Mucosa of descending colon (tissue), 3 donors: ENCODE measurements around the gene AHSA1. TPM values are rescaled to one million over a fixed set of nuclear protein-coding genes. Genes with fewer than 3 reads are reported as not detected.
"Not testable (repeated sequence)": the region's sequence is repeated elsewhere in the genome, so short reads cannot be mapped to it uniquely, and the experiment has no call there.

Experiments
- ATAC-seq: fragments of 200-7000 bp; cut with Tn5 transposase; one replicate; pipeline ENCODE4 v1.9.1; 2020; ENCODE audit warnings: mild to moderate bottlenecking, moderate library complexity
- DNase-seq, 3 donors: peaks; one replicate each; pipeline ENCODE4 v3.0.0-alpha.2; 2020
- H3K36me3 ChIP-seq: fragments of 200-600 bp; one replicate; pipeline ENCODE4 v1.8.0; 2021; ENCODE audit warnings: low read depth, mild to moderate bottlenecking
- H3K4me1 ChIP-seq: fragments of 200-600 bp; one replicate; pipeline ENCODE4 v1.8.0; 2021; ENCODE audit warnings: low read depth, mild to moderate bottlenecking
- H3K4me3 ChIP-seq: fragments of 200-600 bp; one replicate; pipeline ENCODE4 v1.8.0; 2021; ENCODE audit warnings: mild to moderate bottlenecking
- H3K9me3 ChIP-seq: fragments of 200-600 bp; one replicate; pipeline ENCODE4 v1.8.0; 2021; ENCODE audit warnings: mild to moderate bottlenecking
- intact Hi-C, 2 donors: fragments of 100-400 bp; cut with DNase I in 1 of 2; cut with micrococcal nuclease in 1 of 2; formaldehyde crosslinking; loops; one replicate each; pipeline versions ENCODE4 v1.11.0 to v1.11.1; 2022; cut with DNase I, micrococcal nuclease
- long read RNA-seq, 2 donors: library from polyadenylated mRNA; unstranded; transcript quantifications; one replicate each; pipeline ENCODE4 v2.0.0, GENCODE V29; 2019 to 2021
- total RNA-seq, 3 donors: library from RNA; stranded (reverse); fragmentation: NEBNext Ultra II Directional in 2 of 3; extraction: Animal tissue kit (Norgen Biotek cat#: 25700) in 2 of 3; gene quantifications; one replicate each; pipeline versions ENCODE4 v1.2.1 to v1.2.4, GENCODE V29; 2021 to 2023
- TF ChIP-seq, protein P1 (sequence below): fragments of 200-600 bp; IDR thresholded peaks from one replicate; pipeline ENCODE4 v1.8.0; 2022; ENCODE audit warnings: antibody characterized with exemption, mild to moderate bottlenecking
- donor health status: DM: no; HTN: no; CAD: no; lungs with moderate emphysema.
- donor health status: DM: no; HTN: no; CAD: no.
- donor health status: DM: no; HTN: yes; CAD: no.

AHSA1 gene
- 100 to 1,000 TPM; 102 to 160 (median 116) TPM for total RNA-seq
- long read RNA-seq, donor 1, transcript AHSA1-201 (9 exons, 1,402 nt), result major isoform, 62 of 66 reads
- long read RNA-seq, donor 1, partial matches to known transcripts, result 1 of 66 reads
- long read RNA-seq, donor 1, other reads (novel, unspliced or antisense), result 1 of 66 reads
- long read RNA-seq, donor 2, transcript AHSA1-201 (9 exons, 1,402 nt), result major isoform, 64 of 72 reads
- long read RNA-seq, donor 2, partial matches to known transcripts, result 3 of 72 reads
- long read RNA-seq, donor 2, other reads (novel, unspliced or antisense), result 4 of 72 reads

DNA sequence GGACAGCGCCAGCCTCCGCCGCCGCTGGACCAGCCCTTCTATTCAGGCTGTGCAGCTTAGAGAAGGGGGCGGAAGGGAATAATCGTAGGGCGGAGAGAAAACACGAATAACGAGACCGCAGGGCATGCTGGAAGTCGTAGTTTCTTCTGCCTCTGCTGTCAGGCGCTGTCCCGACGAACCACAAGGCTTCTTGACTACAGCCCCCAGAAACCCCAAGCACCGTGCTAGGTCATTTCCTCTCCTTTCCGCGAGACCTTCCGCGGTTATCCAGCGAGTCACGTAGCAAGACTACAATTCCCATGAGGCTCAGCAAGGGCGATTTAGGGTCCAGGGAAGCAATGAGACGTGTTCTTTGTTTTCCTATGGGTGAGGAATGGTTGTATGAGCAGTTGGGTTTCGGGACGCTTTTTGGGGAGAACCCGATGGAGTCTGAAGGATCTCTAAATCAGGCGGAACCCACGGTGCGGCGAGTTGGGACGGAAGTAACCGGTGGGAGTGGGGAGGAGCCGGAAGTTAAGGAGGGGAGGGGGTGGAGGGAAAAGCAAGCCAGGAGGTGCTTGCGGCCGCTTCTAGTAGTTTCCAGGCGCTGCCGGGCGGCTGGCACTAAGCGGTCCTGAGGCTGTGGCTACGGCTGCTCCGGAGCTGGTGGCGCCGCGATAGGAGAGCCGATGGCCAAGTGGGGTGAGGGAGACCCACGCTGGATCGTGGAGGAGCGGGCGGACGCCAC, at the start of gene AHSA1, which contains the start of gene VIPAS39:
TSS of gene AHSA1 (plus strand) at position 572 of the 727 bp plus-strand sequence. CDS start at position 669, 97 bp downstream.
TSS of gene VIPAS39 (minus strand) at position 80 of the 727 bp plus-strand sequence. CDS start 3,499 bp downstream, outside the sequence.
- intact Hi-C loops, result no loop called here
- TF ChIP-seq, protein P1, sequence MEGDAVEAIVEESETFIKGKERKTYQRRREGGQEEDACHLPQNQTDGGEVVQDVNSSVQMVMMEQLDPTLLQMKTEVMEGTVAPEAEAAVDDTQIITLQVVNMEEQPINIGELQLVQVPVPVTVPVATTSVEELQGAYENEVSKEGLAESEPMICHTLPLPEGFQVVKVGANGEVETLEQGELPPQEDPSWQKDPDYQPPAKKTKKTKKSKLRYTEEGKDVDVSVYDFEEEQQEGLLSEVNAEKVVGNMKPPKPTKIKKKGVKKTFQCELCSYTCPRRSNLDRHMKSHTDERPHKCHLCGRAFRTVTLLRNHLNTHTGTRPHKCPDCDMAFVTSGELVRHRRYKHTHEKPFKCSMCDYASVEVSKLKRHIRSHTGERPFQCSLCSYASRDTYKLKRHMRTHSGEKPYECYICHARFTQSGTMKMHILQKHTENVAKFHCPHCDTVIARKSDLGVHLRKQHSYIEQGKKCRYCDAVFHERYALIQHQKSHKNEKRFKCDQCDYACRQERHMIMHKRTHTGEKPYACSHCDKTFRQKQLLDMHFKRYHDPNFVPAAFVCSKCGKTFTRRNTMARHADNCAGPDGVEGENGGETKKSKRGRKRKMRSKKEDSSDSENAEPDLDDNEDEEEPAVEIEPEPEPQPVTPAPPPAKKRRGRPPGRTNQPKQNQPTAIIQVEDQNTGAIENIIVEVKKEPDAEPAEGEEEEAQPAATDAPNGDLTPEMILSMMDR, result no peak
- H3K4me1 ChIP-seq, result peaks cover 16% of the 10 kb centered on the region
- ATAC-seq (peak; percentile 96), DNase-seq (peak; percentile 90 to 97 (median 95))
- no peaks in the 10 kb centered on the region for H3K9me3 ChIP-seq
- H3K36me3 ChIP-seq, result peaks cover 6% of the 10 kb centered on the region
- peak within 1 kb of the TSS; percentile 94 for H3K4me3 ChIP-seq

DNA sequence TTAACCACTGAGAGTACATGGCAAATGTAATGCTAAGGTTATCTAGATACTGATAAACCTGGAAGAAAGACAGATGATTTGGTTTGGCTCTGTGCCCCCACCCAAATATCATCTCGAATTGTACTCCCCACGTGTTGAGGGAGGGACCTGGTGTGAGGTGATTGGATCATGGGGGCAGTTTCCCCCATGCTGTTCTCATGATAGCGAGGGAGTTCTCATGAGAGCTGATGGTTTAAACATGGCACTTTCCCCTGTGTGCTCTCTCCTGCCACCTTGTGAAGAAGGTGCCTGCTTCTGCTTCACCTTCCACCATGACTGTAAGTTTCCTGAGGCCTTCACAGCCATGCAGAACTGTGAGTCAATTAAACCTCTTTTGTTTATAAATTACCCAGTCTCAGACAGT, 48.8 kb upstream of the AHSA1 start:
- ATAC-seq (peak; percentile 36), DNase-seq (peak in 1 of 3 donors; percentile 18)
- no peaks in the 10 kb centered on the region for H3K9me3 ChIP-seq
- H3K36me3 ChIP-seq, result no peaks in the 10 kb centered on the region
- H3K4me1 ChIP-seq, result no peaks in the 10 kb centered on the region
- no peak overlapping the region for H3K4me3 ChIP-seq
- intact Hi-C loops, result no loop called here
- TF ChIP-seq, protein P1, result no peak

DNA sequence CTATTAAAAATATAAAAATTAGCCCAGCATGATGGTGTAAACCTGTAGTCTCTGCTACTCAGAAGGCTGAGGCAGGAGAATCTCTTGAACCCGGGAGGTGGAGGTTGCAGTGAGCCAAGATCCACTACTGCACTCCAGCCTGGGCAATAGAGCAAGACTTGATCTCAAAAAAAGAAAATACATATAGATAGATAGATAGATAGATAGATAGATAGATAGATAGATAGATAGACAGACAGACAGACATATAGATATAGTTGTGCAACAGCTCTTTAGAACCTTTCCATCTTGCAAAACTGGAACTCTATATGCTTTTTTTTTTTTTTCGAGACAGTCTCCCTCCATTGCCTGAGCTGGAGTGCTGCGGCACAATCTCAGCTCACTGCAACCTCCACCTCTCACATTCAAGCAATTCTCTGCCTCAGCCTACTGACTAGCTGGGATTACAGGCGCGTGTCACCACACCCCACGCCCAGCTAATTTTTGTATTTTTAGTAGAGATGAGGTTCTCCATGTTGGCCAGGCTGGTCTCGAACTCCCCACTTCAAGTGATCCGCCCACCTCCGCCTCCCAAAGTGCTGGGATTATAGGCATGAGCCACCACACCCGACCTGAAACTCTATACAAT, 42.4 kb upstream of the AHSA1 start:
- H3K4me1 ChIP-seq, DNase-seq, H3K36me3 ChIP-seq, ATAC-seq, H3K4me3 ChIP-seq, intact Hi-C loops: not testable (repeated sequence)
- peaks cover 15% of the 10 kb centered on the region for H3K9me3 ChIP-seq

DNA sequence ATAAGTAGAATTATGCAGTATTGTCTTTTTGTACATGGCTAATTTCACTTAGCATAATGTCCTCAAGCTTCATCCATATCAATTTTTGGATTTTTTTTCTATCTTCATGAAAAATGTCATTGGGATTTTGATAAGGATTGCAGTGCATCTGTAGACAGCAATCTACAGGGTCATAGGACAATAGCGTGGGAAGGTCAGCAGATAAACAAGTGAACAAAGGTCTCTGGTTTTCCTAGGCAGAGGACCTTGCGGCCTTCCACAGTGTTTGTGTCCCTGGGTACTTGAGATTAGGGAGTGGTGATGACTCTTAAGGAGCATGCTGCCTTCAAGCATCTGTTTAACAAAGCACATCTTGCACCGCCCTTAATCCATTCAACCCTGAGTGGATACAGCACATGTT, 41.8 kb upstream of the AHSA1 start:
- DNase-seq, ATAC-seq, intact Hi-C loops, H3K36me3 ChIP-seq, H3K4me3 ChIP-seq, H3K4me1 ChIP-seq: not testable (repeated sequence)
- H3K9me3 ChIP-seq, result peaks cover 15% of the 10 kb centered on the region

DNA sequence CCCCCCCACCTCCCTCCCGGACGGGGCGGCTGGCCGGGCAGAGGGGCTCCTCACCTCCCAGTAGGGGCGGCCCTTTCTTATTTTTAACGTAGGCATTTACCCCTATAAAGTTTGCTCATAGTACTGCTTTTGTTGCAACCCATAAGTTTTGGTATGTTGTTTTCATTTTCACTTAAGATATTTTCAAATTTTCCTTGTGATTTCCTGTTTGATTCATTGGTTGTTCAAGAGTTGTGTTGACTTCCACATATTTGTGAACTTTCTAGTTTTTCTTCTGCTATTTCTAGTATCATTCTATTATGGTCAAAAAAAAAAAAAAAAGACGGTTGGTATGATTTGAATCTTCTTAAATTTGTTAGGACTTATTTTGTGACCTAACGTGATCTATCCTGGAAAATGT, 41.1 kb upstream of the AHSA1 start:
- H3K4me1 ChIP-seq, result no peaks in the 10 kb centered on the region
- intact Hi-C loops, result no loop called here
- peaks cover 15% of the 10 kb centered on the region for H3K9me3 ChIP-seq
- H3K4me3 ChIP-seq, result no peak overlapping the region
- no peaks in the 10 kb centered on the region for H3K36me3 ChIP-seq
- no peak for DNase-seq
- TF ChIP-seq, protein P1, result no peak
- no peak for ATAC-seq

DNA sequence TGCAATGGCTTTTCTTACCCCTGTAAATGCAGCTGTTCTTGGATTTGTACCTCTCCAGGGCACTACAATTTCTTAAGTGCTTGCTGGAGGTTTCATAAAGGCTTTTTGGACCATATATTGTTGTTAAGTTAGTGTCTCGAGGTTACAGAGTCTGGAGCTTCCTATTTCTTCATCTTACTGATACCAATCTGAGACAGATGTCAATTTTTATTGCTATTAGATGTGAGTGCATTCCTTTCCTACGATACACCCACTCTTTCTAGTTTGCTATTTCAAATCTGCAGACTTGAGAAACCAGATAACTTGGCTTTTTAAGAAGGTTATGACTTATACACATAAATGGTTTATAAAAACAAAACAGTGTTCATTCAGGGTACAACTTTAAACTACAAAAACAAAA, 36.7 kb upstream of the AHSA1 start:
- no peaks in the 10 kb centered on the region for H3K4me1 ChIP-seq
- no peak overlapping the region for H3K4me3 ChIP-seq
- no peaks in the 10 kb centered on the region for H3K36me3 ChIP-seq
- DNase-seq (no peak), ATAC-seq (no peak)
- H3K9me3 ChIP-seq, result peaks cover 15% of the 10 kb centered on the region
- intact Hi-C loops, result no loop called here
- TF ChIP-seq, protein P1, result no peak
